HG02610 (cell line): ENCODE results near the gene ATXN1.

Experiments used
- ATAC-seq: cut with Tn5 transposase; IDR thresholded peaks from one replicate; pipeline ENCODE4 v1.9.1; 2021; ENCODE audit warnings: mild to moderate bottlenecking, moderate library complexity; ENCODE audit not compliant: unreplicated experiment

ATXN1 gene

GRCh38 chr6:16305246-16305725, 456.0 kb downstream of the ATXN1 start:
- peak; percentile 93 for ATAC-seq

GRCh38 chr6:16302721-16303552, 458.3 kb downstream of the ATXN1 start:
- no peak for ATAC-seq

- no peak for ATAC-seq
Observed at GRCh38 chr6:16301511-16301910, 459.7 kb downstream of the ATXN1 start.

GRCh38 chr6:16299861-16300260, 461.4 kb downstream of the ATXN1 start:
- ATAC-seq: no peak

GRCh38 chr6:16296061-16296670, 465.1 kb downstream of the ATXN1 start:
- no peak for ATAC-seq

- no peak for ATAC-seq
Observed at GRCh38 chr6:16295471-16295870, 465.8 kb downstream of the ATXN1 start.

GRCh38 chr6:16295060-16295459, 466.2 kb downstream of the ATXN1 start:
- ATAC-seq: no peak

- ATAC-seq: no peak
Observed at GRCh38 chr6:16294371-16294770, 466.9 kb downstream of the ATXN1 start.

- ATAC-seq: no peak
Observed at GRCh38 chr6:16292942-16293341, 468.3 kb downstream of the ATXN1 start.

- no peak for ATAC-seq
Observed at GRCh38 chr6:16292432-16292831, 468.8 kb downstream of the ATXN1 start.

- no peak for ATAC-seq
Observed at GRCh38 chr6:16291739-16292138, 469.5 kb downstream of the ATXN1 start.

- no peak for ATAC-seq
Observed at GRCh38 chr6:16288163-16288562, 473.1 kb downstream of the ATXN1 start.

GRCh38 chr6:16286151-16286522, 475.1 kb downstream of the ATXN1 start:
- ATAC-seq: no peak

GRCh38 chr6:16285467-16286150, 475.7 kb downstream of the ATXN1 start:
- ATAC-seq: no peak

- ATAC-seq: no peak
Observed at GRCh38 chr6:16284472-16284871, 476.8 kb downstream of the ATXN1 start.

GRCh38 chr6:16282370-16282769, 478.9 kb downstream of the ATXN1 start:
- no peak for ATAC-seq

- no peak for ATAC-seq
Observed at GRCh38 chr6:16279243-16279642, 482.0 kb downstream of the ATXN1 start.

- no peak for ATAC-seq
Observed at GRCh38 chr6:16278750-16279149, 482.5 kb downstream of the ATXN1 start.

GRCh38 chr6:16278048-16278724, 483.1 kb downstream of the ATXN1 start:
- no peak for ATAC-seq

- no peak for ATAC-seq
Observed at GRCh38 chr6:16277101-16277981, 483.9 kb downstream of the ATXN1 start.
